ENCODE results near the gene FSHR. TPM values are rescaled to one million over a fixed set of nuclear protein-coding genes. Genes with fewer than 3 reads are reported as not detected.

Gene FSHR
- total RNA-seq, 1 experiment from 2014 or later, result not detected

DNA sequence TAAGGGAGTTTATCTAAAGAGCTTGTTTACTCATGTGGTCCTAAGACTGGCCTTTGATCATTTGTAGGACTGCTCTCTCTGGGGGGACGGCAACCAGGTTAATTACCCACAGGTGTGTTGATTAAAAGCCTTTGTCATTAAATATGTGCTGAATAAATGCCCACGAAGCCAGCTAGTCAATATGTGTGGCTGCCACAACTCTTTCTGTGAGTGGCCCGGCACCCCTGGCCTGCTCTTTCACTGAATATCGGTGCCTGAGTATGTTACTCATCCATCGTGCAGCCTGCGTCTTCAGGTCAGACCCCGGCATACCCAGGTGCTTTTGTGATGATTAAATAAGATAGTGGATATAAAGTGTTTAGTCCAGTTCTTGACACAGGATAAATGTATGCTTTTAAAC lies 24.3 kb upstream of the FSHR start:
- no peaks in the 10 kb centered on the region for H3K27me3 ChIP-seq (replicated peaks; ENCODE audit: insufficient read depth, low read depth, low read length, poor library complexity)
- no peaks in the 10 kb centered on the region for H3K36me3 ChIP-seq (ENCODE audit: insufficient read depth, low read length, poor library complexity, severe bottlenecking)
- no peak for TF ChIP-seq EZH2 (IDR thresholded peaks at IDR 0.05; ENCODE audit: borderline replicate concordance, low read depth, low read length, poor library complexity, severe bottlenecking)
- ChIA-PET POLR2A (ENCODE audit: low non-redundant PET) (no interaction called here), CTCF (no interaction called here)
- H3K27ac ChIP-seq (ENCODE audit: low read depth, low read length, poor library complexity, severe bottlenecking), result no peak overlapping the region
- no TSS peak for BruUV-seq (replicated peaks)
- H3K4me3 ChIP-seq (ENCODE audit: low read depth, low read length, poor library complexity, severe bottlenecking), result no peak overlapping the region
- no peak for DNase-seq (ENCODE audit: low spot score)
- no peaks in the 10 kb centered on the region for H3K4me1 ChIP-seq (ENCODE audit: insufficient read depth, low read length, poor library complexity, severe bottlenecking)
- H3K9me3 ChIP-seq (ENCODE audit: low read depth, low read length, poor library complexity, severe bottlenecking), result no peaks in the 10 kb centered on the region
- intact Hi-C loops (cut with micrococcal nuclease; ENCODE audit: unreplicated experiment), result no loop called here

DNA sequence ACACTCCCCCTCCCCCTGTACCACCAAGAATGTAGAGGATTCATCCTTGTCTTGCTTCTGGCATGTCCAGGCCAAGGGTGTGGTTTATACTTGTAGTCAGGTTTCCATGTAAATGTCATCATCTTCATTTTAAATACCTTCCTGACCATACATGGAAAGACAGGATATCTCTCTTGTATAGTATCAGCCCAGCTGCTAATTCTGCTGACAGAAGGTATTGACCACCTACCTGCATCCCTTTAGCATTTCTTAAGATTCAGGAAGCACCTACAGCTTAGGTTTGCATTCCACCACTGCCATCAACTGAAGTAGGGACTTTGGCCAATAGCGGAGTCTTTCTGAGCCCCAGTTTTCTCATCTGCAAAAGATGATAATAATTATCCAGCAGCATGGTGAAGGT lies 22.9 kb upstream of the FSHR start:
- no peak overlapping the region for H3K4me3 ChIP-seq (ENCODE audit: low read depth, low read length, poor library complexity, severe bottlenecking)
- no peaks in the 10 kb centered on the region for H3K36me3 ChIP-seq (ENCODE audit: insufficient read depth, low read length, poor library complexity, severe bottlenecking)
- BruUV-seq (replicated peaks), result no TSS peak
- no peaks in the 10 kb centered on the region for H3K27me3 ChIP-seq (replicated peaks; ENCODE audit: insufficient read depth, low read depth, low read length, poor library complexity)
- ChIA-PET CTCF (no interaction called here), POLR2A (ENCODE audit: low non-redundant PET) (no interaction called here)
- no peaks in the 10 kb centered on the region for H3K9me3 ChIP-seq (ENCODE audit: low read depth, low read length, poor library complexity, severe bottlenecking)
- no peaks in the 10 kb centered on the region for H3K4me1 ChIP-seq (ENCODE audit: insufficient read depth, low read length, poor library complexity, severe bottlenecking)
- DNase-seq (ENCODE audit: low spot score), result no peak
- TF ChIP-seq EZH2 (IDR thresholded peaks at IDR 0.05; ENCODE audit: borderline replicate concordance, low read depth, low read length, poor library complexity, severe bottlenecking), result no peak
- TF ChIP-seq, protein P1, sequence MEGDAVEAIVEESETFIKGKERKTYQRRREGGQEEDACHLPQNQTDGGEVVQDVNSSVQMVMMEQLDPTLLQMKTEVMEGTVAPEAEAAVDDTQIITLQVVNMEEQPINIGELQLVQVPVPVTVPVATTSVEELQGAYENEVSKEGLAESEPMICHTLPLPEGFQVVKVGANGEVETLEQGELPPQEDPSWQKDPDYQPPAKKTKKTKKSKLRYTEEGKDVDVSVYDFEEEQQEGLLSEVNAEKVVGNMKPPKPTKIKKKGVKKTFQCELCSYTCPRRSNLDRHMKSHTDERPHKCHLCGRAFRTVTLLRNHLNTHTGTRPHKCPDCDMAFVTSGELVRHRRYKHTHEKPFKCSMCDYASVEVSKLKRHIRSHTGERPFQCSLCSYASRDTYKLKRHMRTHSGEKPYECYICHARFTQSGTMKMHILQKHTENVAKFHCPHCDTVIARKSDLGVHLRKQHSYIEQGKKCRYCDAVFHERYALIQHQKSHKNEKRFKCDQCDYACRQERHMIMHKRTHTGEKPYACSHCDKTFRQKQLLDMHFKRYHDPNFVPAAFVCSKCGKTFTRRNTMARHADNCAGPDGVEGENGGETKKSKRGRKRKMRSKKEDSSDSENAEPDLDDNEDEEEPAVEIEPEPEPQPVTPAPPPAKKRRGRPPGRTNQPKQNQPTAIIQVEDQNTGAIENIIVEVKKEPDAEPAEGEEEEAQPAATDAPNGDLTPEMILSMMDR (conservative IDR thresholded peaks at IDR 0.05; ENCODE audit: low read depth, low read length), result no peak
- H3K27ac ChIP-seq (ENCODE audit: low read depth, low read length, poor library complexity, severe bottlenecking), result no peak overlapping the region
- intact Hi-C loops (cut with micrococcal nuclease; ENCODE audit: unreplicated experiment), result no loop called here

DNA sequence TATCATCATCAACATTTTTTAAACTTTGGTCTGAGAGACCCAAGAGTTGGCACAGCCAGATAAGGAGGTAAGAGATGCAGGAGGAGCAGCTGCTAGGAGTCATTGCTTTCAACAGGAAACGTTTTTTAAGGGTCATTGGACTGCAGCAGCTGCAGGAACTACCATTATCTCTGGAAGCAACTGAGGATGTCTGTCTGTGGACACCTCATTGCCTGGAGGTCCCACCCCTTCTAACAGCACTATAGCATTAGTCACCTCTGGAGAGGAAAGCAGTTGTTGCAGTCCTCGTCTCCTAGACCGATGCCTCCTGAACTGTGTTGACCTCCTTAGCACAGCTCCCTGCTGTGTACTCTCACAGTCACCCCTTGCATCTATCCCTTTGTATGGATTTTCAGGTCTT lies 21.5 kb upstream of the FSHR start:
- Histone ChIP-seq H3K36me3 (ENCODE audit: insufficient read depth, low read length, poor library complexity, severe bottlenecking) (no peaks in the 10 kb centered on the region), H3K27ac (ENCODE audit: low read depth, low read length, poor library complexity, severe bottlenecking) (no peak overlapping the region), H3K4me1 (ENCODE audit: insufficient read depth, low read length, poor library complexity, severe bottlenecking) (no peaks in the 10 kb centered on the region), H3K4me3 (ENCODE audit: low read depth, low read length, poor library complexity, severe bottlenecking) (no peak overlapping the region), H3K27me3 (replicated peaks; ENCODE audit: insufficient read depth, low read depth, low read length, poor library complexity) (no peaks in the 10 kb centered on the region), H3K9me3 (ENCODE audit: low read depth, low read length, poor library complexity, severe bottlenecking) (no peaks in the 10 kb centered on the region)
- no peak for DNase-seq (ENCODE audit: low spot score)
- ChIA-PET CTCF (no interaction called here), POLR2A (ENCODE audit: low non-redundant PET) (no interaction called here)
- intact Hi-C loops (cut with micrococcal nuclease; ENCODE audit: unreplicated experiment), result no loop called here
- BruUV-seq (replicated peaks), result no TSS peak
- TF ChIP-seq, protein P1 (conservative IDR thresholded peaks at IDR 0.05; ENCODE audit: low read depth, low read length), result no peak
- TF ChIP-seq EZH2 (IDR thresholded peaks at IDR 0.05; ENCODE audit: borderline replicate concordance, low read depth, low read length, poor library complexity, severe bottlenecking), result no peak

DNA sequence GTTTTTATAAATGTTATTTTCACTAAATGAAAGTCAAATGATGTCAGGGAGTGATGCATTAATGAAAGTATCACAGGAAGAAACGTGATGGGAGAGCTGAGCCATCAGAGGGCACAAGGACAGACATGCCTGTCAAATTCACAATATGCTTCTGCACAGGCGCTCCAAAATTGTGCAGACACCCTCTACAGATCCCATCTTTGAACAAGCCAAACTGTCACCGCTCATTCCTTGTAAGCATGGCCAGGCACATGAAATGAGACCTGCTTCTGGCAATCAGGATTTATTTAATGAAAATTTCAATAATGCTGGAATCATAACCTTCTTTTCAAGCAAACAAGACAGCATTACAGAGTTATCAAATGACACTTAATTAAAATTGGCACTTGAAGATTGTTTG lies 20.4 kb upstream of the FSHR start:
- Histone ChIP-seq H3K27me3 (replicated peaks; ENCODE audit: insufficient read depth, low read depth, low read length, poor library complexity) (no peaks in the 10 kb centered on the region), H3K4me1 (ENCODE audit: insufficient read depth, low read length, poor library complexity, severe bottlenecking) (no peaks in the 10 kb centered on the region), H3K27ac (ENCODE audit: low read depth, low read length, poor library complexity, severe bottlenecking) (no peak overlapping the region), H3K36me3 (ENCODE audit: insufficient read depth, low read length, poor library complexity, severe bottlenecking) (no peaks in the 10 kb centered on the region), H3K4me3 (ENCODE audit: low read depth, low read length, poor library complexity, severe bottlenecking) (no peak overlapping the region), H3K9me3 (ENCODE audit: low read depth, low read length, poor library complexity, severe bottlenecking) (no peaks in the 10 kb centered on the region)
- intact Hi-C loops (cut with micrococcal nuclease; ENCODE audit: unreplicated experiment), result no loop called here
- DNase-seq (ENCODE audit: low spot score), result no peak
- ChIA-PET CTCF (no interaction called here), POLR2A (ENCODE audit: low non-redundant PET) (no interaction called here)
- TF ChIP-seq EZH2 (IDR thresholded peaks at IDR 0.05; ENCODE audit: borderline replicate concordance, low read depth, low read length, poor library complexity, severe bottlenecking), result no peak
- TF ChIP-seq, protein P1 (conservative IDR thresholded peaks at IDR 0.05; ENCODE audit: low read depth, low read length), result no peak
- BruUV-seq (replicated peaks), result no TSS peak

Data from A673 (cell line).